Osteoblast (primary cell): Measurements from ENCODE around the gene CLEC16A. TPM values are rescaled to one million over a fixed set of nuclear protein-coding genes. Genes with fewer than 3 reads are reported as not detected.

Source experiments
- DNase-seq: peaks from one replicate; pipeline ENCODE4 v3.0.0; 2011; ENCODE audit warnings: low spot score, mixed read lengths; ENCODE audit not compliant: insufficient read length; ENCODE audit errors: missing footprints
- H2AFZ ChIP-seq: 2 replicates; pipeline ENCODE4 v1.6.0; 2011; ENCODE audit warnings: mild to moderate bottlenecking, low read length
- H3K27ac ChIP-seq: 2 replicates; pipeline ENCODE4 v1.5.1; 2011; ENCODE audit warnings: mild to moderate bottlenecking, low read depth, low read length, moderate library complexity
- H3K27me3 ChIP-seq: 2 replicates; pipeline ENCODE4 v1.6.0; 2012; ENCODE audit warnings: mild to moderate bottlenecking, control low read depth, inconsistent platforms, low read length, moderate library complexity; ENCODE audit not compliant: insufficient read depth
- H3K36me3 ChIP-seq: 2 replicates; pipeline ENCODE4 v1.5.1; 2011; ENCODE audit warnings: mild to moderate bottlenecking, low read length, control low read depth, moderate library complexity; ENCODE audit not compliant: insufficient read depth
- H3K4me1 ChIP-seq: 2 replicates; pipeline ENCODE4 v1.5.1; 2011; ENCODE audit warnings: mild to moderate bottlenecking, low read length, control low read depth, moderate library complexity; ENCODE audit not compliant: insufficient read depth
- H3K4me2 ChIP-seq: 2 replicates; pipeline ENCODE4 v1.6.0; 2011; ENCODE audit warnings: mild to moderate bottlenecking, low read length; ENCODE audit not compliant: insufficient read depth
- H3K4me3 ChIP-seq: fragments of 200-600 bp; sonication (generic); 3 replicates; pipeline ENCODE4 v1.5.1; 2012; ENCODE audit warnings: mild to moderate bottlenecking, low read length, inconsistent platforms; ENCODE audit not compliant: insufficient read depth
- H3K79me2 ChIP-seq: 2 replicates; pipeline ENCODE4 v1.6.0; 2012; ENCODE audit warnings: mild to moderate bottlenecking, low read length, control low read depth, inconsistent platforms; ENCODE audit not compliant: insufficient read depth
- H3K9me3 ChIP-seq: 2 replicates; pipeline ENCODE4 v1.5.1; 2011; ENCODE audit warnings: low read depth, low read length, control low read depth
- H4K20me1 ChIP-seq: 2 replicates; pipeline ENCODE4 v1.6.0; 2012; ENCODE audit warnings: mild to moderate bottlenecking, low read length, control low read depth; ENCODE audit not compliant: insufficient read depth
- total RNA-seq: library from RNA; depleted of rRNA; stranded (reverse); fragments of >200 nt; gene quantifications from 2 replicates; pipeline ENCODE4 v1.2.3, GENCODE V29; 2012
- TF ChIP-seq, protein P1 (sequence below): IDR thresholded peaks from 2 replicates; pipeline ENCODE4 v1.5.1; 2011; ENCODE audit warnings: mild to moderate bottlenecking, low read depth, low read length, moderate library complexity; ENCODE audit errors: extremely low read depth

CLEC16A gene
- total RNA-seq, 1 donor, result 25.7 TPM

- peaks cover 13% of the 10 kb centered on the region for H3K36me3 ChIP-seq
- no peaks in the 10 kb centered on the region for H3K9me3 ChIP-seq
- H3K27ac ChIP-seq, result no peak overlapping the region
- H3K4me2 ChIP-seq, result no peak overlapping the region
- peaks cover 8% of the 10 kb centered on the region for H3K4me1 ChIP-seq
- H3K27me3 ChIP-seq, result no peaks in the 10 kb centered on the region
- DNase-seq, result no peak
- no peak overlapping the region for H3K4me3 ChIP-seq
- H2AFZ ChIP-seq, result no peak overlapping the region
- TF ChIP-seq, protein P1, sequence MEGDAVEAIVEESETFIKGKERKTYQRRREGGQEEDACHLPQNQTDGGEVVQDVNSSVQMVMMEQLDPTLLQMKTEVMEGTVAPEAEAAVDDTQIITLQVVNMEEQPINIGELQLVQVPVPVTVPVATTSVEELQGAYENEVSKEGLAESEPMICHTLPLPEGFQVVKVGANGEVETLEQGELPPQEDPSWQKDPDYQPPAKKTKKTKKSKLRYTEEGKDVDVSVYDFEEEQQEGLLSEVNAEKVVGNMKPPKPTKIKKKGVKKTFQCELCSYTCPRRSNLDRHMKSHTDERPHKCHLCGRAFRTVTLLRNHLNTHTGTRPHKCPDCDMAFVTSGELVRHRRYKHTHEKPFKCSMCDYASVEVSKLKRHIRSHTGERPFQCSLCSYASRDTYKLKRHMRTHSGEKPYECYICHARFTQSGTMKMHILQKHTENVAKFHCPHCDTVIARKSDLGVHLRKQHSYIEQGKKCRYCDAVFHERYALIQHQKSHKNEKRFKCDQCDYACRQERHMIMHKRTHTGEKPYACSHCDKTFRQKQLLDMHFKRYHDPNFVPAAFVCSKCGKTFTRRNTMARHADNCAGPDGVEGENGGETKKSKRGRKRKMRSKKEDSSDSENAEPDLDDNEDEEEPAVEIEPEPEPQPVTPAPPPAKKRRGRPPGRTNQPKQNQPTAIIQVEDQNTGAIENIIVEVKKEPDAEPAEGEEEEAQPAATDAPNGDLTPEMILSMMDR, result peak; percentile 53
- no peaks in the 10 kb centered on the region for H4K20me1 ChIP-seq
- H3K79me2 ChIP-seq, result no peaks in the 10 kb centered on the region
These were observed 37.4 kb downstream of the CLEC16A start for GRCh38 chr16:10981697-10982216.

GRCh38 chr16:10982465-10983150, 38.2 kb downstream of the CLEC16A start:
- Histone ChIP-seq H3K4me1 (peaks cover 8% of the 10 kb centered on the region), H2AFZ (no peak overlapping the region), H3K79me2 (no peaks in the 10 kb centered on the region), H3K27ac (no peak overlapping the region), H3K9me3 (no peaks in the 10 kb centered on the region), H3K4me3 (no peak overlapping the region), H3K36me3 (peaks cover 9% of the 10 kb centered on the region), H3K27me3 (no peaks in the 10 kb centered on the region), H4K20me1 (no peaks in the 10 kb centered on the region), H3K4me2 (no peak overlapping the region)
- no peak for DNase-seq
- TF ChIP-seq, protein P1, result no peak

- Histone ChIP-seq H3K4me3 (no peak overlapping the region), H3K9me3 (no peaks in the 10 kb centered on the region), H3K27me3 (no peaks in the 10 kb centered on the region), H3K4me2 (no peak overlapping the region), H3K4me1 (peaks cover 8% of the 10 kb centered on the region), H3K79me2 (no peaks in the 10 kb centered on the region), H2AFZ (no peak overlapping the region), H3K36me3 (peaks cover 5% of the 10 kb centered on the region), H3K27ac (no peak overlapping the region), H4K20me1 (no peaks in the 10 kb centered on the region)
- no peak for DNase-seq
- TF ChIP-seq, protein P1, result no peak
These were observed 38.8 kb downstream of the CLEC16A start for GRCh38 chr16:10983159-10983558.

GRCh38 chr16:10984509-10984908, 40.1 kb downstream of the CLEC16A start:
- no peaks in the 10 kb centered on the region for H3K79me2 ChIP-seq
- no peak overlapping the region for H3K4me2 ChIP-seq
- TF ChIP-seq, protein P1, result no peak
- DNase-seq, result peak; percentile 87
- H2AFZ ChIP-seq, result no peak overlapping the region
- peak overlapping the region; percentile 20 for H3K27ac ChIP-seq
- H3K4me1 ChIP-seq, result peaks cover 12% of the 10 kb centered on the region
- H3K36me3 ChIP-seq, result peaks cover 9% of the 10 kb centered on the region
- no peak overlapping the region for H3K4me3 ChIP-seq
- H3K9me3 ChIP-seq, result no peaks in the 10 kb centered on the region
- H3K27me3 ChIP-seq, result no peaks in the 10 kb centered on the region
- no peaks in the 10 kb centered on the region for H4K20me1 ChIP-seq
